K562 (cell line): Measurements from ENCODE around the gene STUB1. TPM values are rescaled to one million over a fixed set of nuclear protein-coding genes. Genes with fewer than 3 reads are reported as not detected.
A peak's percentile ranks its signal among the peaks of the same experiment; 100 is the strongest.

Experiments used
- CBFB ChIP-seq: sonication (generic); formaldehyde crosslinking; IDR thresholded peaks from 2 replicates; pipeline ENCODE4 v1.4.0; 2020; ENCODE audit warnings: mild to moderate bottlenecking, missing genetic modification reagents
- HDAC1 ChIP-seq, 2 experiments: fragments of 450-650 bp; IDR thresholded peaks; 2 replicates each; pipeline ENCODE4 v1.6.1; 2016 to 2017; ENCODE audit warnings: inconsistent platforms in 1 of 2, mild to moderate bottlenecking in 1 of 2, moderate library complexity in 1 of 2
- MAZ ChIP-seq, 2 experiments: fragments of 450-650 bp in 1 of 2; sonication (generic) in 1 of 2; formaldehyde crosslinking; IDR thresholded peaks in 1 of 2; conservative IDR thresholded peaks in 1 of 2; 2 replicates each; pipeline versions ENCODE4 v1.4.0 to v1.5.0; 2020; ENCODE audit warnings: mild to moderate bottlenecking in 1 of 2, missing genetic modification reagents in 1 of 2
- NRF1 ChIP-seq, 2 experiments: fragments of 450-650 bp; IDR thresholded peaks in 1 of 2; conservative IDR thresholded peaks in 1 of 2; 2 replicates each; pipeline ENCODE4 v1.6.1; 2014; ENCODE audit warnings: mild to moderate bottlenecking in 2 of 2
- SIN3B ChIP-seq: fragments of 450-650 bp; IDR thresholded peaks from 2 replicates; pipeline ENCODE4 v1.6.1; 2017; ENCODE audit warnings: low read depth, mild to moderate bottlenecking, moderate library complexity
- ZNF668 ChIP-seq: fragments of 250-450 bp; sonication (Bioruptor Pico); IDR thresholded peaks from 2 replicates; pipeline ENCODE4 v1.8.0; 2022; ENCODE audit warnings: mild to moderate bottlenecking, inconsistent platforms
- ZNF780A ChIP-seq: fragments of 250-450 bp; sonication (Bioruptor Pico); IDR thresholded peaks from 2 replicates; pipeline ENCODE4 v1.5.0; 2021; ENCODE audit warnings: mild to moderate bottlenecking
- polyA plus RNA-seq, 8 experiments: library from polyadenylated mRNA; depleted of rRNA in 4 of 8; stranded (reverse) in 5 of 8; unstranded in 3 of 8; fragments of >200 nt; fragmentation: Nextera tagmentation in 2 of 8; fragmentation: Illumina TruSeq in 1 of 8; extraction: Ambion mirVana in 2 of 8; extraction: Trizol in 1 of 8; gene quantifications; 2 replicates each; pipeline versions ENCODE4 v1.2.1 to v1.2.3, GENCODE V29; 2011 to 2014; ENCODE audit warnings: inconsistent platforms in 1 of 8, missing spikeins in 1 of 8
- total RNA-seq, 7 experiments: library from RNA; depleted of rRNA in 6 of 7; stranded (reverse); fragments of >200 nt in 6 of 7; fragmentation: Illumina TruSeq in 2 of 7; extraction: Trizol in 2 of 7; gene quantifications; 2 replicates each; pipeline versions ENCODE4 v1.2.1 to v1.2.3, GENCODE V29; 2011 to 2021; ENCODE audit warnings: low replicate concordance in 1 of 7
- TF ChIP-seq, protein P1 (sequence below), 2 experiments: fragments of 450-650 bp; conservative IDR thresholded peaks; 2 replicates each; pipeline ENCODE4 v1.6.1; 2017; ENCODE audit warnings: mild to moderate bottlenecking in 2 of 2, moderate library complexity in 2 of 2
- TF ChIP-seq, protein P2 (sequence below): fragments of 450-650 bp; formaldehyde crosslinking; IDR thresholded peaks from 2 replicates; pipeline ENCODE4 v1.4.0; 2022; ENCODE audit warnings: missing genetic modification characterization
- TF ChIP-seq, protein P3 (sequence below): fragments of 450-650 bp; formaldehyde crosslinking; IDR thresholded peaks from 2 replicates; pipeline ENCODE4 v1.4.0; 2020; ENCODE audit warnings: mild to moderate bottlenecking, moderate library complexity
- TF ChIP-seq, protein P4 (sequence below): sonication (generic); formaldehyde crosslinking; IDR thresholded peaks from 2 replicates; pipeline ENCODE4 v1.8.1; 2023; ENCODE audit warnings: mild to moderate bottlenecking, missing genetic modification reagents
- TF ChIP-seq, protein P5 (sequence below): fragments of 450-650 bp; IDR thresholded peaks from 2 replicates; pipeline ENCODE4 v1.6.1; 2016; ENCODE audit warnings: antibody characterized with exemption
- TF ChIP-seq, protein P6 (sequence below): fragments of 250-450 bp; sonication (Bioruptor Pico); IDR thresholded peaks from 2 replicates; pipeline ENCODE4 v1.8.0; 2021; ENCODE audit warnings: borderline replicate concordance, mild to moderate bottlenecking, moderate library complexity; ENCODE audit not compliant: poor library complexity, severe bottlenecking
- TF ChIP-seq, protein P7 (sequence below): fragments of 250-450 bp; sonication (Bioruptor Pico); IDR thresholded peaks from 2 replicates; pipeline ENCODE4 v1.8.0; 2022; ENCODE audit warnings: inconsistent platforms

Gene STUB1
- total and polyA plus RNA-seq, 9 of the 15 experiments (the other 6 are each of a cell fraction or from before 2014, with no cell fraction given), result 10.6 to 251 (median 152) TPM

GRCh38 chr16:637081-638018 lies 42.9 kb upstream of the STUB1 start (continued):
- TF ChIP-seq, protein P1, sequence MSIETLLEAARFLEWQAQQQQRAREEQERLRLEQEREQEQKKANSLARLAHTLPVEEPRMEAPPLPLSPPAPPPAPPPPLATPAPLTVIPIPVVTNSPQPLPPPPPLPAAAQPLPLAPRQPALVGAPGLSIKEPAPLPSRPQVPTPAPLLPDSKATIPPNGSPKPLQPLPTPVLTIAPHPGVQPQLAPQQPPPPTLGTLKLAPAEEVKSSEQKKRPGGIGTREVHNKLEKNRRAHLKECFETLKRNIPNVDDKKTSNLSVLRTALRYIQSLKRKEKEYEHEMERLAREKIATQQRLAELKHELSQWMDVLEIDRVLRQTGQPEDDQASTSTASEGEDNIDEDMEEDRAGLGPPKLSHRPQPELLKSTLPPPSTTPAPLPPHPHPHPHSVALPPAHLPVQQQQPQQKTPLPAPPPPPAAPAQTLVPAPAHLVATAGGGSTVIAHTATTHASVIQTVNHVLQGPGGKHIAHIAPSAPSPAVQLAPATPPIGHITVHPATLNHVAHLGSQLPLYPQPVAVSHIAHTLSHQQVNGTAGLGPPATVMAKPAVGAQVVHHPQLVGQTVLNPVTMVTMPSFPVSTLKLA (conservative IDR thresholded peaks at IDR 0.05), result peak in 1 of 2 experiments; percentile 28; a peak in 1 of 4 replicates
- no peak for TF ChIP-seq ZNF668 (CRISPR knock-in tag)
- TF ChIP-seq, protein P2, sequence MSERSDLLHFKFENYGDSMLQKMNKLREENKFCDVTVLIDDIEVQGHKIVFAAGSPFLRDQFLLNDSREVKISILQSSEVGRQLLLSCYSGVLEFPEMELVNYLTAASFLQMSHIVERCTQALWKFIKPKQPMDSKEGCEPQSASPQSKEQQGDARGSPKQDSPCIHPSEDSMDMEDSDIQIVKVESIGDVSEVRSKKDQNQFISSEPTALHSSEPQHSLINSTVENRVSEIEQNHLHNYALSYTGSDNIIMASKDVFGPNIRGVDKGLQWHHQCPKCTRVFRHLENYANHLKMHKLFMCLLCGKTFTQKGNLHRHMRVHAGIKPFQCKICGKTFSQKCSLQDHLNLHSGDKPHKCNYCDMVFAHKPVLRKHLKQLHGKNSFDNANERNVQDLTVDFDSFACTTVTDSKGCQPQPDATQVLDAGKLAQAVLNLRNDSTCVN (CRISPR knock-in tag), result no peak
- no peak for TF ChIP-seq SIN3B
- TF ChIP-seq, protein P3, sequence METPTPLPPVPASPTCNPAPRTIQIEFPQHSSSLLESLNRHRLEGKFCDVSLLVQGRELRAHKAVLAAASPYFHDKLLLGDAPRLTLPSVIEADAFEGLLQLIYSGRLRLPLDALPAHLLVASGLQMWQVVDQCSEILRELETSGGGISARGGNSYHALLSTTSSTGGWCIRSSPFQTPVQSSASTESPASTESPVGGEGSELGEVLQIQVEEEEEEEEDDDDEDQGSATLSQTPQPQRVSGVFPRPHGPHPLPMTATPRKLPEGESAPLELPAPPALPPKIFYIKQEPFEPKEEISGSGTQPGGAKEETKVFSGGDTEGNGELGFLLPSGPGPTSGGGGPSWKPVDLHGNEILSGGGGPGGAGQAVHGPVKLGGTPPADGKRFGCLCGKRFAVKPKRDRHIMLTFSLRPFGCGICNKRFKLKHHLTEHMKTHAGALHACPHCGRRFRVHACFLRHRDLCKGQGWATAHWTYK, result no peak
- TF ChIP-seq, protein P4, sequence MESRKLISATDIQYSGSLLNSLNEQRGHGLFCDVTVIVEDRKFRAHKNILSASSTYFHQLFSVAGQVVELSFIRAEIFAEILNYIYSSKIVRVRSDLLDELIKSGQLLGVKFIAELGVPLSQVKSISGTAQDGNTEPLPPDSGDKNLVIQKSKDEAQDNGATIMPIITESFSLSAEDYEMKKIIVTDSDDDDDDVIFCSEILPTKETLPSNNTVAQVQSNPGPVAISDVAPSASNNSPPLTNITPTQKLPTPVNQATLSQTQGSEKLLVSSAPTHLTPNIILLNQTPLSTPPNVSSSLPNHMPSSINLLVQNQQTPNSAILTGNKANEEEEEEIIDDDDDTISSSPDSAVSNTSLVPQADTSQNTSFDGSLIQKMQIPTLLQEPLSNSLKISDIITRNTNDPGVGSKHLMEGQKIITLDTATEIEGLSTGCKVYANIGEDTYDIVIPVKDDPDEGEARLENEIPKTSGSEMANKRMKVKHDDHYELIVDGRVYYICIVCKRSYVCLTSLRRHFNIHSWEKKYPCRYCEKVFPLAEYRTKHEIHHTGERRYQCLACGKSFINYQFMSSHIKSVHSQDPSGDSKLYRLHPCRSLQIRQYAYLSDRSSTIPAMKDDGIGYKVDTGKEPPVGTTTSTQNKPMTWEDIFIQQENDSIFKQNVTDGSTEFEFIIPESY (CRISPR knock-in tag), result peak; percentile 39; the same call in 1 of the 2 replicates
- TF ChIP-seq NRF1 (conservative IDR thresholded peaks at IDR 0.05 in 1 of 2, IDR thresholded peaks at IDR 0.05 in 1 of 2), result peak; percentile 63 to 66
- 0 out of 4 replicates have a peak, but pooled peaks of 1 of the 2 experiments have one; percentile 24 for TF ChIP-seq HDAC1 (IDR thresholded peaks at IDR 0.05)
- TF ChIP-seq ZNF780A (CRISPR knock-in tag), result no peak
- TF ChIP-seq, protein P5, sequence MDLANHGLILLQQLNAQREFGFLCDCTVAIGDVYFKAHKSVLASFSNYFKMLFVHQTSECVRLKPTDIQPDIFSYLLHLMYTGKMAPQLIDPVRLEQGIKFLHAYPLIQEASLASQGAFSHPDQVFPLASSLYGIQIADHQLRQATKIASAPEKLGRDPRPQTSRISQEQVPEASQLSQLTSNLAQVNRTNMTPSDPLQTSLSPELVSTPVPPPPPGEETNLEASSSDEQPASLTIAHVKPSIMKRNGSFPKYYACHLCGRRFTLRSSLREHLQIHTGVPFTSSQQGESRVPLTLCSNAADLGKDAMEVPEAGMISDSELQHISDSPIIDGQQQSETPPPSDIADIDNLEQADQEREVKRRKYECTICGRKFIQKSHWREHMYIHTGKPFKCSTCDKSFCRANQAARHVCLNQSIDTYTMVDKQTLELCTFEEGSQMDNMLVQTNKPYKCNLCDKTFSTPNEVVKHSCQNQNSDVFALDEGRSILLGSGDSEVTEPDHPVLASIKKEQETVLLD, result 0 out of 2 replicates have a peak, but pooled peaks have one; percentile 33
- TF ChIP-seq, protein P6, sequence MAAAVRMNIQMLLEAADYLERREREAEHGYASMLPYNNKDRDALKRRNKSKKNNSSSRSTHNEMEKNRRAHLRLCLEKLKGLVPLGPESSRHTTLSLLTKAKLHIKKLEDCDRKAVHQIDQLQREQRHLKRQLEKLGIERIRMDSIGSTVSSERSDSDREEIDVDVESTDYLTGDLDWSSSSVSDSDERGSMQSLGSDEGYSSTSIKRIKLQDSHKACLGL (CRISPR knock-in tag), result no peak
- TF ChIP-seq, protein P7, sequence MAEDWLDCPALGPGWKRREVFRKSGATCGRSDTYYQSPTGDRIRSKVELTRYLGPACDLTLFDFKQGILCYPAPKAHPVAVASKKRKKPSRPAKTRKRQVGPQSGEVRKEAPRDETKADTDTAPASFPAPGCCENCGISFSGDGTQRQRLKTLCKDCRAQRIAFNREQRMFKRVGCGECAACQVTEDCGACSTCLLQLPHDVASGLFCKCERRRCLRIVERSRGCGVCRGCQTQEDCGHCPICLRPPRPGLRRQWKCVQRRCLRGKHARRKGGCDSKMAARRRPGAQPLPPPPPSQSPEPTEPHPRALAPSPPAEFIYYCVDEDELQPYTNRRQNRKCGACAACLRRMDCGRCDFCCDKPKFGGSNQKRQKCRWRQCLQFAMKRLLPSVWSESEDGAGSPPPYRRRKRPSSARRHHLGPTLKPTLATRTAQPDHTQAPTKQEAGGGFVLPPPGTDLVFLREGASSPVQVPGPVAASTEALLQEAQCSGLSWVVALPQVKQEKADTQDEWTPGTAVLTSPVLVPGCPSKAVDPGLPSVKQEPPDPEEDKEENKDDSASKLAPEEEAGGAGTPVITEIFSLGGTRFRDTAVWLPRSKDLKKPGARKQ (CRISPR knock-in tag), result no peak
- TF ChIP-seq MAZ (CRISPR knock-in tag; conservative IDR thresholded peaks at IDR 0.05 in 1 of 2, IDR thresholded peaks at IDR 0.05 in 1 of 2), result 0 out of 4 replicates have a peak, but pooled peaks of 1 of the 2 experiments have one; percentile 2
- TF ChIP-seq CBFB, result 0 out of 2 replicates have a peak, but pooled peaks have one; percentile 45
